Measurements from ENCODE around the gene CFAP53. TPM values are rescaled to one million over a fixed set of nuclear protein-coding genes. Genes with fewer than 3 reads are reported as not detected.

Gene CFAP53
- total and polyA plus RNA-seq, 11 donors: 0.10 to 0.62 (median 0.15) TPM; not detected in 6

DNA sequence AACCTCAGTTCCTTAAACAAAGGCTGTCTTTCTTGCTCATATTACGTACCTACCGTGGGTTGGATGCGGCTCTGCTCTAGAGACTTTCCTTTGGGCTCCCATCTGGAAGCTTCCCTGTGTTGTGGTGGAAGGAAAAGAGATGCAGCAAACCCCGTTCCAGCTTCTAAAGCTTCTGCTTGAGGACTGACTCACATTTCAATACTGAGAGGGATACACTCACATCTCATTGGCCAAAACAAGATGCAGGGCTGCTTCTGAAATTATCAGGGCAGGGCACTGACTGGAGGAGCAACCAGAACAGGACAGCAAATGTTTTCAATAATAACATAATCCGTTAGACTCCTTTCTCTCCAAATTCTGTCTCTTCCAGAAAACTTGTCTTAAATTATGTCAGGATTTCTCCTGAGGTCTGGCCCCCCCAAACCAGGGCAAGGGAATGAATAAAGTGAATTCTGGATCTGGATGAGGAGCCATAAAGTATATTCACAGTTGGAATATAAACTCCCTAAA lies 66.9 kb downstream of the CFAP53 start:
- no peak for ATAC-seq
- Histone ChIP-seq H3K4me1 (peaks cover 0 to 17% (median under 1%) of the 10 kb centered on the region in 12 donors), H3K9me3 (peaks cover 0 to 6% (median 0%) of the 10 kb centered on the region in 12 donors), H3K27ac (no peak overlapping the region), H3K36me3 (no peaks in the 10 kb centered on the region), H3K27me3 (peaks cover 4 to 55% (median 33%) of the 10 kb centered on the region in 9 donors), H3K4me3 (no peak overlapping the region)
- no peak for DNase-seq
- 60 to 71% (median 70%) methylated on average over 5 of the region's 5 CpGs for WGBS, 4 donors
- TF ChIP-seq POLR2A (IDR thresholded peaks at IDR 0.05): no peak
- TF ChIP-seq, protein P1, sequence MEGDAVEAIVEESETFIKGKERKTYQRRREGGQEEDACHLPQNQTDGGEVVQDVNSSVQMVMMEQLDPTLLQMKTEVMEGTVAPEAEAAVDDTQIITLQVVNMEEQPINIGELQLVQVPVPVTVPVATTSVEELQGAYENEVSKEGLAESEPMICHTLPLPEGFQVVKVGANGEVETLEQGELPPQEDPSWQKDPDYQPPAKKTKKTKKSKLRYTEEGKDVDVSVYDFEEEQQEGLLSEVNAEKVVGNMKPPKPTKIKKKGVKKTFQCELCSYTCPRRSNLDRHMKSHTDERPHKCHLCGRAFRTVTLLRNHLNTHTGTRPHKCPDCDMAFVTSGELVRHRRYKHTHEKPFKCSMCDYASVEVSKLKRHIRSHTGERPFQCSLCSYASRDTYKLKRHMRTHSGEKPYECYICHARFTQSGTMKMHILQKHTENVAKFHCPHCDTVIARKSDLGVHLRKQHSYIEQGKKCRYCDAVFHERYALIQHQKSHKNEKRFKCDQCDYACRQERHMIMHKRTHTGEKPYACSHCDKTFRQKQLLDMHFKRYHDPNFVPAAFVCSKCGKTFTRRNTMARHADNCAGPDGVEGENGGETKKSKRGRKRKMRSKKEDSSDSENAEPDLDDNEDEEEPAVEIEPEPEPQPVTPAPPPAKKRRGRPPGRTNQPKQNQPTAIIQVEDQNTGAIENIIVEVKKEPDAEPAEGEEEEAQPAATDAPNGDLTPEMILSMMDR (IDR thresholded peaks at IDR 0.05): no peak
- intact Hi-C loops (cut with DNase I): loop anchor here in 2 of 10 donors (5.0 to 10.0 kb wide), 3 partner anchors 145 to 195 kb away; no protein-coding TSS in a partner anchor

DNA sequence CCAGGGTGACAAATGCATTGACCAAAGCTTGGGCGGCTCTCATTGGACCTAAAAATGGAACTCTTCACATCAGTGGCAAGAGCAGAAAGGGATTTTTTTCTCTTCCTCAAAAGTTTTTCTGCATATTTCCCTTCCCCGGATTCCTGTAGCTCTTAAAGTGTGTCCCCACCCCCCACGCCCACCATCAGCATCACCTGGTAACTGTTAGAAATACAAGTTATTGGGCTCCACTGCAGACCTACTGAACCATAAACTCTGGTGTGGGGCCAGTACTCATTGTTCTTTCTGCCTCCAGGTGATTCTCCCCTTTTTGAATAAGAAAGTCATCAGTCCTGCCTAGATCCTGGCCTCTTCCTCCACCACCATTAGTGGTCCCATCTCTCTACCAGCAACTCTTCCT lies 70.0 kb downstream of the CFAP53 start:
- WGBS, 4 donors: 89 to 92% (median 90%) methylated on average over 3 of the region's 3 CpGs
- Histone ChIP-seq H3K9me3 (peaks cover 0 to 4% (median 0%) of the 10 kb centered on the region in 12 donors), H3K36me3 (no peaks in the 10 kb centered on the region), H3K4me3 (no peak overlapping the region), H3K4me1 (peaks cover 0 to 24% (median 4%) of the 10 kb centered on the region in 12 donors), H3K27me3 (peaks cover 4 to 78% (median 48%) of the 10 kb centered on the region in 9 donors), H3K27ac (no peak overlapping the region)
- DNase-seq (no peak), ATAC-seq (no peak)
- intact Hi-C loops (cut with DNase I): loop anchor here in 2 of 10 donors (5.0 to 10.0 kb wide), 3 partner anchors 141 to 191 kb away; no protein-coding TSS in a partner anchor
- TF ChIP-seq, protein P1 (IDR thresholded peaks at IDR 0.05): no peak
- no peak for TF ChIP-seq POLR2A (IDR thresholded peaks at IDR 0.05)

DNA sequence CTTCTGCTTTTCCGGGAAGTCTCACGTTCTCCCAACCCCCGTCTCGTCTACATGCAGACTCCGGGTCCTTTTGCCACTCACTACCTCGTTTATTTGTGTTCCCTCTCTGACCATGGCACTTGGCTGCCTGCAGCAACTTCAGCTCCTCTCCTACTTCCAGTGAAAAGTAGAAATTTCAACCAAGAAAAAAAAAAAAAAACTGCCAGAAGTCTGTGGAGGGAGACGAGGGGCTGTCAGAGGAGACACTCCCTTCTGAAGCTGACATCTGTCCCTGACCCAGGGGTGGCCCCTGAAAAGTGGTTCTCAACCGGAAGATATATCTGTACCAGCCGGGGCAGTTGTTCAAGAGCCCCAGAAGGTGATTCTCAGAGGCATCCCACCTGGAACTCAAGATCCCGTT lies 70.6 kb downstream of the CFAP53 start:
- intact Hi-C loops (cut with DNase I): loop anchor here in 2 of 10 donors (5.0 to 10.0 kb wide), 3 partner anchors 141 to 191 kb away; no protein-coding TSS in a partner anchor
- peaks cover 4 to 84% (median 48%) of the 10 kb centered on the region in 9 donors for H3K27me3 ChIP-seq
- H3K27ac ChIP-seq: no peak overlapping the region
- DNase-seq (no peak), ATAC-seq (no peak)
- no peak overlapping the region for H3K4me3 ChIP-seq
- TF ChIP-seq, protein P1 (IDR thresholded peaks at IDR 0.05): no peak
- TF ChIP-seq POLR2A (IDR thresholded peaks at IDR 0.05): no peak
- no peaks in the 10 kb centered on the region for H3K9me3 ChIP-seq
- H3K4me1 ChIP-seq: peaks cover 0 to 24% (median 4%) of the 10 kb centered on the region in 12 donors
- WGBS, 4 donors: 32 to 44% (median 38%) methylated on average over 10 of the region's 10 CpGs
- H3K36me3 ChIP-seq: no peaks in the 10 kb centered on the region

DNA sequence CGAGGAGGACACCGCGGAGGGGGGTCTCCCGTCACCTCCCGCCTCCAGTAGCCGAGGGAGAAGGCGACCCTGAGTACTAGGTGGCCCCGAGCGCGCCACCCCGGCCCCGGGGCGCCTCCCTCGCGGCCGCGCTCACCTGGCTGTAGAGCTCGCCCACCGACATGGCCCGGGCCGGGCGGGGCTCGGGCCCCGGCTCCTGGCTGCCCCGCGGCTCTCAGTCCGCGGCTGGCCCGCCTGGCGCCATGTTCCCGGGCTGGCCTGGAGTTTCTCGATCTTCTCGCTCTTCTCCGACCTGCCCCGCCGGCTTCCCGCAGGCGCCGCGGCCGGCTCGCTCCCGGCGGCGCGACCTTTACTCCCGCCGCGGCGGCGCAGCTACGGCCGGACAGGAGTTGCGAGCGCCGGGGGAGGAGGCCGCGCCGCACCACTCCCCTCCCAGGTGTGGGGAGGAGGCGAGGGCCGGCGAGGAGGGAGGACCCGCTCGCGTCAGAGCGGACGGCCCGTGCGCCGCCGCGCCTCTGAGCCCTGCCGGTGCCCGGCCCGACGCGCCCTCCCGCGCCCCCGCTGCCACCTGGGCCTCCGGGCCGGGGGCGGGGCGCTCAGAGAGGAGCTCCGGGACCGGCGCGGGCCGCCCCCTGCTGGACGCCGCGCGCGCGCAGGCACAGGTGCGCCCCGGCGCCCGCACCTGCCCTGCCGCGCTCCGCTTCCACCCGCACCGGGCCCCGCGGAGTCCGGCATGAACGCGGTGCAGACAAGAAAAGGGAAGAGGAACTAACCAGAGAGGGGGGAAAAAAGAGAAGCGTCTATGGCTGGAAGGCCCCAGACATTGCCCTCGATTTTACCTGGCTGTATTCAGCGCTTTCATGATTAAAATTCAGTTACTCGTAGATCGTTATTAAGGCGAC lies 71.4 kb downstream of the CFAP53 start, which contains the start of gene MYO5B:
TSS of gene MYO5B (minus strand) at position 517 of the 902 bp plus-strand sequence. CDS start at position 163, 354 bp downstream.
- peak within 1 kb of the TSS; percentile 24 to 70 (median 56) for H3K4me3 ChIP-seq
- no peak within 1 kb of the TSS for H3K27ac ChIP-seq
- TF ChIP-seq, protein P1 (IDR thresholded peaks at IDR 0.05): peak in 11 of 12 donors; percentile 8 to 61 (median 37)
- no peak for TF ChIP-seq POLR2A (IDR thresholded peaks at IDR 0.05)
- H3K27me3 ChIP-seq: peaks cover 4 to 85% (median 45%) of the 10 kb centered on the region in 9 donors
- H3K4me1 ChIP-seq: peaks cover 0 to 24% (median 4%) of the 10 kb centered on the region in 12 donors
- DNase-seq (peak in 3 of 5 donors; percentile 20 to 67 (median 42)), ATAC-seq (peak in 3 of 4 donors; percentile 58 to 87 (median 81))
- H3K9me3 ChIP-seq: no peaks in the 10 kb centered on the region
- no peaks in the 10 kb centered on the region for H3K36me3 ChIP-seq
- 1 to 6% (median 2%) methylated on average over 27 to 115 of the region's 115 CpGs for WGBS, 4 donors
- intact Hi-C loops (cut with DNase I): loop anchor here in 3 of 10 donors (5.0 to 10.0 kb wide), 4 partner anchors 140 to 190 kb away; no protein-coding TSS in a partner anchor

All from heart left ventricle (tissue), 16 donors.